H1 (cell line): ENCODE data around the gene SPATA6L. TPM values are rescaled to one million over a fixed set of nuclear protein-coding genes. Genes with fewer than 3 reads are reported as not detected.

Experiments
- CTCF ChIA-PET: fragments of 300-600 bp; sonication (Branson Sonifier 250); formaldehyde crosslinking; loops from one replicate; lab custom pipeline; 2021; ENCODE audit not compliant: partially characterized antibody; lab: Charles Lee
- POLR2A ChIA-PET: fragments of 300-600 bp; sonication (Branson Sonifier 250); formaldehyde crosslinking; loops from one replicate; lab custom pipeline; 2021; ENCODE audit warnings: inconsistent platforms; ENCODE audit not compliant: partially characterized antibody; lab: Charles Lee
- DNase-seq, 2 experiments: peaks; one replicate each; pipeline versions ENCODE4 v3.0.0 to v3.0.0-alpha.2; 2010 to 2022; ENCODE audit warnings: low spot score in 2 of 2, low read depth in 1 of 2, mixed read lengths in 1 of 2
- FAIRE-seq: peaks from 2 replicates; lab custom pipeline; 2011; peaks lifted over from hg19 to GRCh38; lab: Jason Lieb, UNC
- H2AFZ ChIP-seq: 2 replicates; pipeline ENCODE4 v1.8.1; 2012; ENCODE audit warnings: low read length, inconsistent platforms
- H2AK5ac ChIP-seq: 2 replicates; pipeline ENCODE4 v1.6.1; 2013; ENCODE audit warnings: low read depth, low read length
- H2BK120ac ChIP-seq: replicated peaks from 2 replicates; pipeline ENCODE3; 2013; ENCODE audit warnings: low read depth, low read length, inconsistent platforms
- H2BK12ac ChIP-seq: 2 replicates; pipeline ENCODE4 v1.6.1; 2013; ENCODE audit warnings: low read depth, low read length
- H2BK15ac ChIP-seq: 2 replicates; pipeline ENCODE4 v1.6.1; 2013; ENCODE audit warnings: low read length
- H2BK20ac ChIP-seq: 2 replicates; pipeline ENCODE4 v1.6.1; 2013; ENCODE audit warnings: low read length
- H2BK5ac ChIP-seq: 2 replicates; pipeline ENCODE4 v1.6.1; 2013; ENCODE audit warnings: low read depth, low read length
- H3K14ac ChIP-seq: 2 replicates; pipeline ENCODE4 v1.6.1; 2013; ENCODE audit warnings: inconsistent platforms; ENCODE audit not compliant: insufficient read length
- H3K18ac ChIP-seq: 2 replicates; pipeline ENCODE4 v1.6.1; 2013; ENCODE audit warnings: low read length; ENCODE audit errors: extremely low read depth
- H3K23ac ChIP-seq: 2 replicates; pipeline ENCODE4 v1.6.1; 2013; ENCODE audit warnings: inconsistent platforms; ENCODE audit not compliant: insufficient read length
- H3K23me2 ChIP-seq: 2 replicates; pipeline ENCODE4 v1.6.1; 2013; ENCODE audit warnings: low read depth, low read length
- H3K27ac ChIP-seq: 2 replicates; pipeline ENCODE4 v1.6.1; 2011; ENCODE audit warnings: low read depth, low read length, inconsistent platforms
- H3K27me3 ChIP-seq, 4 experiments: replicated peaks in 1 of 4; 1 replicate in 1 of 4; 2 replicates in 3 of 4; pipeline versions ENCODE4 v1.6.1 to v1.8.1; 2011 to 2013; ENCODE audit warnings: low read length in 3 of 4, mild to moderate bottlenecking in 3 of 4, inconsistent platforms in 2 of 4, mixed read lengths in 2 of 4, moderate library complexity in 1 of 4; ENCODE audit not compliant: control insufficient read depth in 3 of 4, insufficient read depth in 3 of 4; ENCODE audit errors: extremely low read depth in 1 of 4
- H3K36me3 ChIP-seq, 4 experiments: 2 replicates each; pipeline versions ENCODE4 v1.6.1 to v1.8.1; 2011 to 2013; ENCODE audit warnings: mild to moderate bottlenecking in 4 of 4, low read length in 3 of 4, moderate library complexity in 2 of 4, control low read depth in 1 of 4, inconsistent platforms in 1 of 4; ENCODE audit not compliant: insufficient read depth in 4 of 4, control insufficient read depth in 2 of 4
- H3K4ac ChIP-seq: replicated peaks from 2 replicates; pipeline ENCODE3; 2013; ENCODE audit warnings: low read length, low read depth, mixed read lengths, inconsistent platforms; ENCODE audit not compliant: insufficient read length
- H3K4me1 ChIP-seq, 4 experiments: replicated peaks in 1 of 4; 1 replicate in 1 of 4; 2 replicates in 3 of 4; pipeline versions ENCODE4 v1.6.1 to v1.8.1; 2011 to 2013; ENCODE audit warnings: low read length in 3 of 4, inconsistent platforms in 2 of 4, mixed read lengths in 1 of 4; ENCODE audit not compliant: insufficient read depth in 4 of 4, control insufficient read depth in 3 of 4
- H3K4me2 ChIP-seq, 2 experiments: 2 replicates each; pipeline versions ENCODE4 v1.6.1 to v1.8.1; 2011 to 2013; ENCODE audit warnings: low read depth in 2 of 2, low read length in 2 of 2, control low read depth in 1 of 2, inconsistent platforms in 1 of 2, mild to moderate bottlenecking in 1 of 2; ENCODE audit not compliant: insufficient read depth in 1 of 2
- H3K4me3 ChIP-seq, 4 experiments: fragments of 200-600, 300-600 bp in 1 of 4; sonication (generic), shearing (Covaris generic), sonication (Bioruptor Twin) in 1 of 4; 2 replicates each; pipeline versions ENCODE4 v1.5.1 to v1.8.1; 2011 to 2016; ENCODE audit warnings: low read length in 4 of 4, low read depth in 3 of 4, control low read depth in 2 of 4, inconsistent platforms in 2 of 4, mild to moderate bottlenecking in 2 of 4, mixed read lengths in 1 of 4, moderate library complexity in 1 of 4; ENCODE audit not compliant: insufficient read depth in 2 of 4; ENCODE audit errors: extremely low read depth in 1 of 4
- H3K56ac ChIP-seq: replicated peaks from 2 replicates; pipeline ENCODE3; 2013; ENCODE audit warnings: low read depth, mild to moderate bottlenecking, mixed read lengths, low read length, inconsistent platforms; ENCODE audit not compliant: insufficient read length
- H3K79me1 ChIP-seq: 2 replicates; pipeline ENCODE4 v1.6.1; 2013; ENCODE audit warnings: low read depth, low read length, control low read depth
- H3K79me2 ChIP-seq, 2 experiments: 2 replicates each; pipeline versions ENCODE4 v1.6.1 to v1.8.1; 2012 to 2013; ENCODE audit warnings: low read length in 2 of 2, mild to moderate bottlenecking in 2 of 2, inconsistent platforms in 1 of 2; ENCODE audit not compliant: insufficient read depth in 2 of 2, control insufficient read depth in 1 of 2
- H3K9ac ChIP-seq, 4 experiments: replicated peaks in 1 of 4; 1 replicate in 1 of 4; 2 replicates in 3 of 4; pipeline versions ENCODE4 v1.6.1 to v1.8.1; 2011 to 2013; ENCODE audit warnings: low read depth in 3 of 4, low read length in 3 of 4, control low read depth in 2 of 4, mild to moderate bottlenecking in 2 of 4, moderate library complexity in 2 of 4, inconsistent platforms in 1 of 4; ENCODE audit errors: extremely low read depth in 1 of 4
- H3K9me3 ChIP-seq, 2 experiments: 2 replicates each; pipeline versions ENCODE4 v1.6.1 to v1.8.1; 2012 to 2013; ENCODE audit warnings: mild to moderate bottlenecking in 2 of 2, moderate library complexity in 2 of 2, control low read depth in 1 of 2, inconsistent platforms in 1 of 2, low read depth in 1 of 2, low read length in 1 of 2, mixed read lengths in 1 of 2; ENCODE audit not compliant: insufficient read depth in 2 of 2
- H4K20me1 ChIP-seq, 2 experiments: replicated peaks in 1 of 2; 2 replicates each; pipeline versions ENCODE3 to v1.8.1; 2011 to 2013; ENCODE audit warnings: inconsistent platforms in 2 of 2, low read length in 2 of 2, mild to moderate bottlenecking in 1 of 2; ENCODE audit not compliant: insufficient read depth in 2 of 2, control insufficient read depth in 1 of 2
- H4K5ac ChIP-seq: 2 replicates; pipeline ENCODE4 v1.6.1; 2013; ENCODE audit warnings: low read length, low read depth, mixed read lengths, inconsistent platforms; ENCODE audit not compliant: insufficient read length
- H4K8ac ChIP-seq: 2 replicates; pipeline ENCODE4 v1.8.0; 2013; ENCODE audit warnings: mild to moderate bottlenecking, moderate library complexity, low read length, inconsistent platforms; ENCODE audit not compliant: insufficient read depth; ENCODE audit errors: extremely low read depth
- H4K91ac ChIP-seq: replicated peaks from 2 replicates; pipeline ENCODE3; 2013; ENCODE audit warnings: low read length, mixed read lengths, inconsistent platforms; ENCODE audit not compliant: insufficient read length
- CTBP2 ChIP-seq: IDR thresholded peaks from 2 replicates; pipeline ENCODE4 v1.7.0; 2011; ENCODE audit warnings: borderline replicate concordance, mild to moderate bottlenecking, moderate library complexity, mixed read lengths, low read length; ENCODE audit not compliant: insufficient read depth, insufficient read length
- E2F6 ChIP-seq: IDR thresholded peaks from 2 replicates; pipeline ENCODE4 v1.6.1; 2012; ENCODE audit warnings: inconsistent platforms
- EP300 ChIP-seq, 2 experiments: IDR thresholded peaks; 1 replicate in 1 of 2; 2 replicates in 1 of 2; pipeline ENCODE4 v1.6.1; 2011 to 2012; ENCODE audit warnings: low read depth in 2 of 2, low read length in 2 of 2, mild to moderate bottlenecking in 2 of 2, borderline replicate concordance in 1 of 2, inconsistent platforms in 1 of 2, moderate library complexity in 1 of 2
- EZH2 ChIP-seq: fragments of 200-600 bp; sonication (generic); IDR thresholded peaks from 2 replicates; pipeline ENCODE4 v1.7.1; 2012; ENCODE audit warnings: low read depth, mild to moderate bottlenecking, moderate library complexity, low read length, inconsistent platforms; ENCODE audit not compliant: severe bottlenecking
- GABPA ChIP-seq: IDR thresholded peaks from 2 replicates; pipeline ENCODE4 v1.6.1; 2011; ENCODE audit warnings: mild to moderate bottlenecking, low read length, moderate library complexity, borderline replicate concordance; ENCODE audit not compliant: insufficient read depth
- KDM4A ChIP-seq: IDR thresholded peaks from one replicate; pipeline ENCODE4 v1.7.1; 2012; ENCODE audit warnings: low read depth, mild to moderate bottlenecking, moderate library complexity, low read length, inconsistent platforms; ENCODE audit not compliant: severe bottlenecking
- SAP30 ChIP-seq: fragments of 300-600 bp; sonication (generic); IDR thresholded peaks from 2 replicates; pipeline ENCODE4 v1.7.1; 2012; ENCODE audit warnings: low read length, moderate library complexity, mild to moderate bottlenecking, inconsistent platforms; ENCODE audit not compliant: insufficient read depth, insufficient replicate concordance
- SP1 ChIP-seq: IDR thresholded peaks from 2 replicates; pipeline ENCODE4 v1.6.1; 2011; ENCODE audit warnings: low read depth, low read length
- WGBS, 2 experiments: shearing (Covaris generic) in 1 of 2; methylation state at CpG; one replicate each; pipeline versions ENCODE4 v1.1.6 to v1.1.7; 2013 to 2015; ENCODE audit warnings: low lambda C conversion rate in 2 of 2, mixed read lengths in 2 of 2, inconsistent platforms in 1 of 2, low coverage in 1 of 2, missing lambda C conversion rate in 1 of 2; ENCODE audit not compliant: insufficient replicate concordance in 2 of 2, insufficient coverage in 1 of 2, insufficient read length in 1 of 2; ENCODE audit errors: extremely low coverage in 1 of 2, missing lambda C conversion rate in 1 of 2; 5-methylcytosine and 5-hydroxymethylcytosine counted together
- polyA plus RNA-seq, 7 experiments: library from polyadenylated mRNA; depleted of rRNA in 3 of 7; stranded (reverse) in 5 of 7; unstranded in 2 of 7; fragments of >200 nt in 5 of 7; fragments of 200-250 nt in 2 of 7; gene quantifications; 1 replicate in 5 of 7; 2 replicates in 1 of 7; 4 replicates in 1 of 7; pipeline versions ENCODE4 v1.2.1 to v1.2.3, GENCODE V29; 2011 to 2013; ENCODE audit warnings: missing spikeins in 2 of 7, mixed read lengths in 2 of 7
- total RNA-seq: library from RNA; stranded (reverse); fragmentation: NEBNext Ultra II Directional; extraction: Animal tissue kit (Norgen Biotek cat#: 25700); gene quantifications from 2 replicates; pipeline ENCODE4 v1.2.1, GENCODE V29; 2021

SPATA6L gene
- total and polyA plus RNA-seq, 2 of the 8 experiments (the other 6 are each of a cell fraction or from before 2014, with no cell fraction given) = 0.57 to 1.1 TPM

GRCh38 chr9:4567601-4568000 lies 98.7 kb downstream of the SPATA6L start:
- Histone ChIP-seq H3K4me1 (no peaks in the 10 kb centered on the region), H3K23me2 (no peaks in the 10 kb centered on the region), H3K9ac (no peak overlapping the region), H3K4me3 (no peak overlapping the region), H3K4me2 (no peak overlapping the region), H2BK15ac (no peak overlapping the region), H2BK20ac (no peak overlapping the region), H2BK120ac (no peak overlapping the region), H3K79me2 (no peaks in the 10 kb centered on the region), H4K91ac (no peak overlapping the region), H3K18ac (no peak overlapping the region), H2AFZ (no peak overlapping the region), H2BK12ac (no peak overlapping the region), H3K79me1 (no peaks in the 10 kb centered on the region), H3K23ac (no peak overlapping the region), H4K20me1 (no peaks in the 10 kb centered on the region), H4K8ac (no peak overlapping the region), H3K36me3 (no peaks in the 10 kb centered on the region), H3K4ac (no peak overlapping the region), H3K27ac (no peak overlapping the region), H3K9me3 (no peaks in the 10 kb centered on the region), H4K5ac (no peak overlapping the region), H3K56ac (no peak overlapping the region), H3K14ac (no peak overlapping the region), H3K27me3 (no peaks in the 10 kb centered on the region), H2AK5ac (no peak overlapping the region), H2BK5ac (no peak overlapping the region)
- ChIA-PET POLR2A (no interaction called here), CTCF (interaction anchor here (1.4 to 1.7 kb wide), 3 partner anchors 19 to 181 kb away, joined by 3 to 5 read pairs (median 3); no protein-coding TSS in a partner anchor)
- DNase-seq (no peak), FAIRE-seq (no peak)
- TF ChIP-seq EZH2 (no peak), SP1 (no peak), E2F6 (no peak), CTBP2 (no peak), KDM4A (no peak), EP300 (IDR thresholded peaks at IDR 0.05; ENCODE audit: borderline replicate concordance in 1 of 2, low read depth in 2 of 2, low read length in 2 of 2) (no peak), GABPA (no peak), SAP30 (no peak)
- WGBS, 2 experiments = 89% methylated on average over 8 of the region's 8 CpGs; no CpG with 5 or more reads in 1 of the 2 experiments
